Activated CD8-positive, alpha-beta memory T cell treated with anti-CD3 and anti-CD28 coated beads, Interleukin-2, amount 50 U/mL, for 48 hours (primary cell): ENCODE measurements around the gene GRK6.

Experiments used
- DNase-seq: peaks from one replicate; pipeline ENCODE4 v3.0.0-alpha.2; 2020

Gene GRK6

GRCh38 chr5:177426566-177427210 lies at the start of gene GRK6:
GRK6 (plus strand) TSS chr5:177426676; CDS start chr5:177426846, 170 bp downstream.
- DNase-seq: peak; percentile 81

DNA sequence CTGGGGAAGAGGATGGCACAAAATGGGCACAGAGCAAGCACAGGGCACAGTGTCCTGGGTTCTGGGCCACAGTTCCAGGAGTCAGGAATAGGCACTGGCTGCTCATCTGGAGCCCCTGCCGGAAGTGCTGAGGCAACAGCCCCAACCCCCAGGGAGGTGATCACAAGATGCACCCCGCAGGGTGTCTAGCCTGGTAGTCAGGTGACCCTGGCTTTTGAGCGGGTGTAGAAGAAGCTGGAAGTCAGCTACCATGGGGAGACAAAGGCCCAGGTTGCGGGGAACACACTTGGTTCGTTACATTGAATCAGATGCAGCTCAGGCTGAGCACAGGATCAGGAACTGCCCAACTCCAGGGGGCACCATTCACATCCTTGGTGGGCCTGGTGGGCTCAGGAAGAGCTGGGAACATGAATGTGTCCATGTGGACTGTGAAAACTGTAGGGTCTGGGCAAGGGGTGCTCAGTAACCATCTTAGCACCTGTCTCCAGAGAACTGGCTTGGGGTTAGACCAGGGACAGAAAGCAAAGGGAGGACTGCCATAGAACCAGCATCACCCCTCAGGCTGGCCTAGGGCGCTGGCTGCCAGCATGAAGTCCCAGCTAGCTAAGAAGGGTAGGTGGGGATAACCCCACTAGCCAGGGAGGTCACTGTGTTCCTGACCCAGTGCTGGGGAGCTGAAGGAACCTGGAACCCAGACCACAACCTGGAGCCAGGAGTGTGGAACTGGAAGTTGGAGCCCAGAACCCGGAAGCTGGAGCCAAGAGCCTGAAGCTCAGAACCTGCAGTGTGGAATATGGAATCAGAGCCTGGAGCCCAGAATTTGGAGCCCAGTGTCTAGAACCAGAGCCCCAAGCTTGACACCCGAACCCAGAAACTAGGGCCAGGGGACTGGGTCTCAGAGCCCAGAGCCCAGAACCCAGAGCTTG lies 48.4 kb upstream of the GRK6 start:
- no peak for DNase-seq

GRCh38 chr5:177378884-177379883 lies 47.3 kb upstream of the GRK6 start:
- no peak for DNase-seq

GRCh38 chr5:177380805-177381126 lies 45.7 kb upstream of the GRK6 start:
- no peak for DNase-seq

DNA sequence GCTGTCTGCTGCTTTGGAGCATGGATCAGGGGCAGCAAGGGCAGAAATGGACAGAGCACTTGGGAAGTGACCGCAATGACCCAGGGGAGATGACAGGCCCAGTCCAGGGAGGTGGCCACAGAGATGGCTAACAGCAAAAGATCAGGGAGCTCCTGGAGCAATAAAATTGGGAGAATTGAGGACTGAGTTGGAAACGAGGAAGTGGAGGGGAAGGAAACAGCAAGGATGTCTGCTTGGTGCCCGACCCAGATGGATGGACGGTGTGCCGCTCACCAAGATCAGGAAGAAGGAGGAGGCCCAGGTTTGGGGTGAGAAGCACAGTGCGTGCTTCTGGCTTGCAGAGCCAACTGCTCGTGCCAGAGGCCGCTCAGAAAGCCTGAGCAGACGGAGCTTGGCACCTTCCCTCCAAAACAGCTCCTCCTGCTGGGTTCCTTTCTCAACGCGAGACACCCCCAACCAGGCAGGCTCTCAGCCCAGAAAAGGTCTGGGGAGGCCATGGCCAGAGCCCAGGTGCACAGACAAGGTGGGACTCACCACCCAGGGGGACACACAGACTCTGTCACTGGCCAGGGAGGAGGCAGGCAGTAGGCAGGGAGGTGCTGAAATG lies 44.0 kb upstream of the GRK6 start:
- DNase-seq: no peak

- no peak for DNase-seq
Observed at GRCh38 chr5:177383181-177383580, 43.3 kb upstream of the GRK6 start.

GRCh38 chr5:177384134-177384533 lies 42.3 kb upstream of the GRK6 start, which contains the start of gene SLC34A1:
SLC34A1 (plus strand) TSS chr5:177384434; CDS start chr5:177385742, 1,308 bp downstream.
- DNase-seq: no peak

DNA sequence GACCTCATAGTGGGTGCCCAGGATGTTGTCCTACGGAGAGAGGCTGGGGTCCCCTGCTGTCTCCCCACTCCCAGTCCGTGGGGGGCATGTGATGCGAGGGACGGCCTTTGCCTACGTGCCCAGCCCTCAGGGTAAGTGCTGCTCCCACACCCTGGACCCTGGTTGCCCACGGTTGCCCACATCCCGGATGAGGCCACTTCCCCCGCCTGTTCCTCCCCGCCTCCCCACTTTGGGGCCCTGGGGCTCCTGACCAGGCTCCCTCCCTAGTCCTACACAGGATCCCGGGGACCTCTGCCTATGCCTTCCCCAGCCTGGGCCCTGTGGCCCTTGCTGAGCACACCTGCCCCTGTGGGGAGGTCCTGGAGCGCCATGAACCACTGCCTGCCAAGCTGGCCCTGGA lies 40.8 kb upstream of the GRK6 start:
- no peak for DNase-seq

DNA sequence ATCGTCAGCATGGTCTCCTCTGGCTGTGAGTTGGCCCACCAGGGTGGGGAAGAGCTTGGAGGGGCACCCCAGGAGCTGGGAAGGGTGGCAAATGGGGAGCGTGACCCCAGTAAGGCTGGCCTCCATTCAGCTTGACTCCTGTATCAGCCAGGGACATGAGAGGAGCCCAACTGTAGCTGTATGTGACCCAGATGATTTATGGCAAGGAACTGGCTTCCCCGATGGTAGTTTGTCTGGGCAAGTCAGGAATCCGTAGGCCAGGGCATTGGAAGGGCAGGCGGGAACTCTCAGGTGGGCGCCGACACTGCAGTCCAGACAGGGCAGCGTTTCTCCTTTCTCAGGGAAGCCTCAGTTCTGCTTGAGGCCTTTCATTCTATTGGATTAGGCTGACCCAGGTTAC lies 39.9 kb upstream of the GRK6 start:
- DNase-seq: no peak

GRCh38 chr5:177387405-177387804 lies 39.1 kb upstream of the GRK6 start:
- DNase-seq: no peak

GRCh38 chr5:177388521-177389052 lies 37.9 kb upstream of the GRK6 start:
- DNase-seq: no peak

DNA sequence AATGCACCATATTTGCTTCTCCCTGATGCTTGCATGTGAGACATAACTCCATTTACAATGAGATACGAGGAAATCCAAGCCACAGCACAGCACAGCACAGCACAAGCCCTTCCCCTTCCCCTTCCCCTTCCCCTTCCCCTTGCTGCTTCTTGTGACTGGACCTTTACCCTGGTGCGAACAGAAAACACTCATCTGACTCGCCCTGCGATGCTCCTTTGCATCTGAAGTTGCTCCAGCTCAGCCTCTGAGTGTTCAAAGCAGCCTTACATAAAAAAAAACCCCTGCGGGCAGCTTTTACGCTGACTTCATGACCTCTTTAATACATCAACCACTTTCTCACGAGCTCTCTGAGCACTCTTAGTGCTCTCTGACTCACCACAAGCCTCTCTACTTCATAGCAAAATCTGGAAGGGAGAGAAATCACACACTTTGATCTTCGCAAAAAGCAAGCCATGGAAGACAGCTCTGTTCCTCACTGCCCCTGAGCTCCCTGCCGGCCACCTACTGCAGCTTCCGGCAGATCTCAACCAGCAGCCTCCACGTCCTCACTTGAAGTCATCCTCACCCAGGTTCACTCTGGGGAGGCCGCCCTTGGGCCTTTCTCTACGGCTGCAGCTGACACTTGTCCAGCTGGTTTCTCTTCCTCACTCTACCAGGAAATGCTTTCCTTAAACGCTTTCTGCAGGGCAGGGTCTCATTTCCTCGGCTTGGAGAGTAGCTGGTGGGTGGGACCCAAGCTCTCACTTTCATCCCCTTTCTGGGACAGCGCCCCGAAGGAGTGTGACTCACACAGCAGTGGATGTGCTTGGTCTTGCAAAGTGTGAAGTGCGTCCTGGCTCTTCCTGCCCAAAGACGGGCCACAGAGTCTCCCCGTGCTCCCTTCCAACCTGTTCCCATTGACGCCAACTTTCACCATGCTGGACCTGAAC lies 37.0 kb upstream of the GRK6 start:
- DNase-seq: no peak

DNA sequence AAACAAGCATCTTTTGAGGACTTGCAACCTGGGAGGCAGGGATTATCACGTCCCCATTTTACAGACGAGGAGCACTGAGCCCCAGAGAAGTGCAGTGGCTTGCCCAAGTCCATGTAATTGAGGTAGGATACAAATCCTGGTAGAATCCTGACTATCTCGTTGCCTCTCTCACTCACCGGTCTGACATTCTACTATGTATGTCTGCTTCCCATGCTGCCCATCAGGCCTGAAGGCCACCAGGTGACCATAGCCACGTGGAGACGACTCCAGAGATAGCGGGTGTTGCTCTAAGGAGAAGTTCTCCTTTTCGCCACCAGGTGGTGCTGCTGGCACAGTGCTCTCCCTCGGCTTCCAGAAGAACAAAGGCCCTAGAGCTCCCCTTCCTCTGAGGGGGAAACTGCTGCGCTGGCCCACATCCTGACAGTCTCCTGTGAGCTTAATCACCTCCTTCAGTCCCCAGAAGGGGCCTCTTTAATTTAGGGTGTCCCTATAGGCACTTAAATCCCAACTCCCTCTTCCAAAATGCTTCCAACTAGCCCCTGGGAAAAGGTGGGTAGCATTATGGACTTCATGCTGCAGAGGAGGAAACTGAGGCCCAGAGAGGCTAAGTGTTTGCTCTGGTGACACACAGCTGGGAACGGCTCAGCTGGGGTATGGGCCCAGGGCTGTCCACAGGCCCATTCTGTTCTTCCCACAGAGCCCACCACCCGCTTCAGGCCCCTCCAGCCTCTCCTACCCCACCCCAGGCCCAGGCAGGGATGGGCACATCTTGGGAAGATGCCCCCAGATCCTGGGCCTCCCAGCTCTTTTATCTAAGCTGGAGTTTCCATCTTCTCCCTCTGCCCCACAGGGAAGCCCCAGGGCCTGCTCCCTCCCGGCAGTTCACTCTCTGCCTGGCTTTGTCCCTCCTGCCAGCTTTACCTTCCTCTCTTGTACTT lies 35.8 kb upstream of the GRK6 start:
- DNase-seq: peak; percentile 94

DNA sequence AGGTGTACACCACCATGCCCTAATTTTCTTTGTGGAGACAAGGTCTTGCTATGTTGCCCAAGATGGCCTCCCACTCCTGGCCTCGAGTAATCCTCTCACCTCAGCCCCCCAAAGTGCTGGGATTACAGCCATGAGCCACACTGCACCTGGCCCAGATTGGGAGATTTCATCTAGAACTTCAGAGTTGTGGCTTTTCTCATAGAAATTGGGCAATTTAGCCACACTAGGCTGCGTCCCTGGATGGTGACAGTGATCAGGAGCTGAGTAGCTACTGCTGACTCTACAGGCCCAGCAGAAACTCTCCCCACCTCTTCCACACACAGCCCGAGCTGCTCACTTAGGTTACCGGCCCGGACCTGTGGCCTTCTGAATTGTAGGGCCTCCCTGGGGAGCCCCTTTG lies 33.7 kb upstream of the GRK6 start:
- DNase-seq: no peak

DNA sequence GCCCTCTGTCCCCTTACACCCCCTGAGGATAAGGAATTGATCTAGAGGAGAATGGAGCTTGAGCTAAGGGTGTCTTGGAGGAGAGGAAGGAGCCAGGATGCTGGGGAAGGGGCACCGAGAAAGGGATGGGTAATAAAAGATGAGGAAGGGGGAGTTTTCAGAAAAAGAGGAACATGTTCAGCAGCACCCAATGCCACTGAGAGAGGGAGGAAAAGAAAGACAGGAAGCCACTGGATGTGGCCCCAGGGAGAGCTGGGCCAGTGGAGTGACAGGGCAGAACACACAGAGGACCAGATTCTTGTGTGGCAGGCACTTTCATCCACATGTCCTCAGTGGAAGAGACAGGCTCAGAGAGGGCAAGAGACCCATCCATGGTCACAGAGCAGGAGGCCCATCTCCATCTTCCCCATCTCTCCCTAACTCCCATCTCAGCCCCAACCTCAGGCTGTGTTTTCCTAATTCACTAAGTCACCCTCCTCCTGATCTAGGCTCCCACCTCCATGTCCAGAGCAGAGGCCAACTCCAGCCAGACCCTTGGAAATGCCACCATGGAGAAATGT lies 33.2 kb upstream of the GRK6 start:
- DNase-seq: no peak

GRCh38 chr5:177393990-177394389 lies 32.5 kb upstream of the GRK6 start:
- DNase-seq: no peak

GRCh38 chr5:177396078-177396477 lies 30.4 kb upstream of the GRK6 start:
- no peak for DNase-seq

- DNase-seq: no peak
Observed at GRCh38 chr5:177396807-177397206, 29.7 kb upstream of the GRK6 start.

DNA sequence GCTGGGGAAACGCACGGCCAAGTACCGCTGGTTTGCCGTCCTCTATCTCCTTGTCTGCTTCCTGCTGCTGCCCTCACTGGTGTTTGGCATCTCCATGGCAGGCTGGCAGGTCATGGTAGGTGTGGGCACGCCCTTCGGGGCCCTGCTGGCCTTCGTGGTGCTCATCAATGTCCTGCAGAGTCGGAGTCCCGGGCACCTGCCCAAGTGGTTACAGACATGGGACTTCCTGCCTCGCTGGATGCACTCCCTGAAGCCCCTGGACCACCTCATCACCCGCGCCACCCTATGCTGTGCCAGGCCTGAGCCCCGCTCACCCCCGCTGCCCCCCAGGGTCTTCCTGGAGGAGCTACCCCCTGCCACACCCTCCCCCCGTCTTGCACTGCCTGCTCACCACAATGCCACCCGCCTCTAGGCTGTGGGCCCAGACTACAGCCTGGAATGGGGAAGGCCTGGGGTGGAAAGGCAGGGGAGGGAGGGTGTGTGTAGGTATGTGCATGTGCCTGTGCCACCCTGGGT lies 28.5 kb upstream of the GRK6 start:
- no peak for DNase-seq
